Panc1 (cell line): ENCODE measurements around the gene ITPA. TPM values are rescaled to one million over a fixed set of nuclear protein-coding genes. Genes with fewer than 3 reads are reported as not detected.

ENCODE experiments used
- ATAC-seq: fragments of 200-7000 bp; cut with Tn5 transposase; 2 replicates; pipeline ENCODE4 v1.9.1; 2020; ENCODE audit warnings: mild to moderate bottlenecking, moderate library complexity
- BruUV-seq: library from RNA; stranded (reverse); fragments of 400-500 nt; replicated peaks from 2 replicates; lab custom pipeline; 2021; lab: Mats Ljungman, UMichigan
- CTCF ChIA-PET: fragments of 300-600 bp; sonication (Branson Sonifier 250); formaldehyde crosslinking; loops from one replicate; lab custom pipeline; 2022; ENCODE audit warnings: antibody characterized with exemption; lab: Charles Lee
- POLR2A ChIA-PET: fragments of 300-600 bp; sonication (Branson Sonifier 250); formaldehyde crosslinking; loops from one replicate; lab custom pipeline; 2022; ENCODE audit warnings: antibody characterized with exemption; lab: Charles Lee
- DNase-seq: peaks from one replicate; pipeline ENCODE4 v3.0.0-alpha.2; 2010; ENCODE audit warnings: low read depth, low spot score
- H3K27ac ChIP-seq: 2 replicates; pipeline ENCODE4 v1.5.1; 2011; ENCODE audit warnings: mild to moderate bottlenecking, low read length, inconsistent platforms
- H3K27me3 ChIP-seq: fragments of 200-500 bp; sonication (Bioruptor generic); 2 replicates; pipeline ENCODE4 v1.6.0; 2014; ENCODE audit warnings: low read length, inconsistent platforms; ENCODE audit not compliant: control insufficient read depth, insufficient read depth
- H3K36me3 ChIP-seq: fragments of 200-500 bp; sonication (Bioruptor generic); 2 replicates; pipeline ENCODE4 v1.5.1; 2014; ENCODE audit warnings: inconsistent platforms, mild to moderate bottlenecking, low read length, moderate library complexity; ENCODE audit not compliant: control insufficient read depth, insufficient read depth
- H3K4me1 ChIP-seq: 2 replicates; pipeline ENCODE4 v1.5.1; 2011; ENCODE audit warnings: inconsistent platforms, mild to moderate bottlenecking, low read length, moderate library complexity; ENCODE audit not compliant: control insufficient read depth, insufficient read depth
- H3K4me3 ChIP-seq, 2 experiments: 2 replicates each; pipeline ENCODE4 v1.5.1; 2011 to 2012; ENCODE audit warnings: low read depth in 2 of 2, low read length in 2 of 2, mild to moderate bottlenecking in 2 of 2, inconsistent platforms in 1 of 2, moderate library complexity in 1 of 2
- H3K9me3 ChIP-seq: fragments of 200-500 bp; sonication (Bioruptor generic); 2 replicates; pipeline ENCODE4 v1.5.1; 2014; ENCODE audit warnings: low read depth, mild to moderate bottlenecking, inconsistent platforms, low read length, moderate library complexity; ENCODE audit not compliant: control insufficient read depth, insufficient read depth
- POLR2AphosphoS5 ChIP-seq: IDR thresholded peaks from 2 replicates; pipeline ENCODE4 v1.6.1; 2012; ENCODE audit warnings: mild to moderate bottlenecking, low read depth, low read length, moderate library complexity
- SIN3A ChIP-seq: IDR thresholded peaks from 2 replicates; pipeline ENCODE4 v1.6.1; 2012; ENCODE audit warnings: low read depth, mild to moderate bottlenecking, low read length, moderate library complexity, borderline replicate concordance; ENCODE audit not compliant: insufficient read depth
- TCF7L2 ChIP-seq: IDR thresholded peaks from 2 replicates; pipeline ENCODE4 v1.6.1; 2011; ENCODE audit warnings: mild to moderate bottlenecking, low read depth, low read length, inconsistent platforms
- in situ Hi-C: cut with HindIII; loops from 2 replicates; pipeline ENCODE4 v1.10.0; 2016; ENCODE audit warnings: low sequenced_read_pairs, low pct_unique_long_range_greater_than_20kb
- intact Hi-C: fragments of 100-400 bp; cut with micrococcal nuclease; formaldehyde crosslinking; loops from one replicate; pipeline ENCODE4 v1.10.0; 2022; ENCODE audit not compliant: unreplicated experiment
- total RNA-seq: library from RNA; stranded (reverse); gene quantifications from one replicate; pipeline ENCODE4 v1.2.1, GENCODE V29; 2021; ENCODE audit not compliant: unreplicated experiment
- TF ChIP-seq, protein P1 (sequence below): fragments of 450-650 bp; IDR thresholded peaks from 2 replicates; pipeline ENCODE4 v1.5.1; 2017; ENCODE audit warnings: mild to moderate bottlenecking
- TF ChIP-seq, protein P2 (sequence below), 2 experiments: IDR thresholded peaks; 2 replicates each; pipeline ENCODE4 v1.6.1; 2011 to 2012; ENCODE audit warnings: low read depth in 2 of 2, control low read depth in 1 of 2, low read length in 1 of 2, mild to moderate bottlenecking in 1 of 2, moderate library complexity in 1 of 2; ENCODE audit not compliant: insufficient read depth in 1 of 2

ITPA gene
- total RNA-seq, 1 experiment from 2014 or later, result 107 TPM

DNA sequence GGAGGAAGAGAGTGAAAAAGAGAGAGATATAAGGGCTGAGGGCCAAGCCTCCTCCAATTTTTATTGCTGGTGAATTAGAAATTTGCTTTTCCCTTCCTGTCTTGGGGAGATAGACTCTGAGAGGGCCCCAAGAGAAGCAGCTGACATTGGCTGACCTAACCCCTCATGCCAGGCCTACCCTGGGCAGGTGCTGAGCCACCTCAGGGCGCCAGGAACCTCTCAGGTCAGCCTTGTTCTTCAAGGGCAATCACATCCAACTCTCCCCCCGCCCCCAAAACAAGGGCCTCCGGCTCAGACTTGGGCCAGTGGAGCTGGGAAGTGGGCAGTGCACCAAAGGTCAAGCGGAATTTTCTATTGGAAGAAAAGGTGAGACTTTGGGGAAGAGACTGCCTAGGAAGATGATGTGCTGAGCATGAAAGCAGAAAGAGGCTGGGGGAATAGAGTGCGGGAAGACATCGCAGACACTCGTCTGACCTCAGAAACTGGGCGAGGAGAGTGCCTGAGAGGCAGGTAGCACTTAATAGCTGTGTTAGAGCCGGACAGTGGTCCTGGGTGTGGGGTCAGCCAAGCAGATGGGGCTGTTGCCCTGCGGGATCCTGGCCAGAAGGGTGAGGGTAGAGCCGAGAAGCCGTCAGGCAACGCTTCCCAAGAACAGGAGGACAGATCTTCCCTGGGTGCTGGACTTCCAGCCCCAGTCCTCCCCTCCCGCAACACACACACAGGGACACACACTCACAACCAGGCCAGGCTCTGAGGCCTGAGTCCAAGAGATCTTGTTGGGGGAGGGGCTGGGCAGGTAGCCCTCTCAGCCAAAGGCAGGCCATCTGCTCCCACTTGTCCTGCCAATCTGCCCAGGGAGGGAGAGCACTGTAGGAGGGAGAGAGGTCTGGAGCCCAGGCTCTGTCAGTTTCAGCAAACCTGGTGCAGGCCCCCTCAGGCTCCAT lies 45.9 kb upstream of the ITPA start:
- intact Hi-C loops, result no loop called here
- no peak for DNase-seq
- no peaks in the 10 kb centered on the region for H3K27me3 ChIP-seq
- H3K36me3 ChIP-seq, result peaks cover 7% of the 10 kb centered on the region; the same call in 1 of the 2 replicates
- no peaks in the 10 kb centered on the region for H3K9me3 ChIP-seq
- H3K4me1 ChIP-seq, result 0 out of 2 replicates have a peak, but pooled peaks cover 2% of the 10 kb centered on the region
- in situ Hi-C loops, result no loop called here
- ATAC-seq, result no peak
- H3K4me3 ChIP-seq, result no peak overlapping the region
- H3K27ac ChIP-seq, result no peak overlapping the region
- BruUV-seq, result no TSS peak
- TF ChIP-seq, protein P1, sequence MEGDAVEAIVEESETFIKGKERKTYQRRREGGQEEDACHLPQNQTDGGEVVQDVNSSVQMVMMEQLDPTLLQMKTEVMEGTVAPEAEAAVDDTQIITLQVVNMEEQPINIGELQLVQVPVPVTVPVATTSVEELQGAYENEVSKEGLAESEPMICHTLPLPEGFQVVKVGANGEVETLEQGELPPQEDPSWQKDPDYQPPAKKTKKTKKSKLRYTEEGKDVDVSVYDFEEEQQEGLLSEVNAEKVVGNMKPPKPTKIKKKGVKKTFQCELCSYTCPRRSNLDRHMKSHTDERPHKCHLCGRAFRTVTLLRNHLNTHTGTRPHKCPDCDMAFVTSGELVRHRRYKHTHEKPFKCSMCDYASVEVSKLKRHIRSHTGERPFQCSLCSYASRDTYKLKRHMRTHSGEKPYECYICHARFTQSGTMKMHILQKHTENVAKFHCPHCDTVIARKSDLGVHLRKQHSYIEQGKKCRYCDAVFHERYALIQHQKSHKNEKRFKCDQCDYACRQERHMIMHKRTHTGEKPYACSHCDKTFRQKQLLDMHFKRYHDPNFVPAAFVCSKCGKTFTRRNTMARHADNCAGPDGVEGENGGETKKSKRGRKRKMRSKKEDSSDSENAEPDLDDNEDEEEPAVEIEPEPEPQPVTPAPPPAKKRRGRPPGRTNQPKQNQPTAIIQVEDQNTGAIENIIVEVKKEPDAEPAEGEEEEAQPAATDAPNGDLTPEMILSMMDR, result no peak
- TF ChIP-seq, protein P2, sequence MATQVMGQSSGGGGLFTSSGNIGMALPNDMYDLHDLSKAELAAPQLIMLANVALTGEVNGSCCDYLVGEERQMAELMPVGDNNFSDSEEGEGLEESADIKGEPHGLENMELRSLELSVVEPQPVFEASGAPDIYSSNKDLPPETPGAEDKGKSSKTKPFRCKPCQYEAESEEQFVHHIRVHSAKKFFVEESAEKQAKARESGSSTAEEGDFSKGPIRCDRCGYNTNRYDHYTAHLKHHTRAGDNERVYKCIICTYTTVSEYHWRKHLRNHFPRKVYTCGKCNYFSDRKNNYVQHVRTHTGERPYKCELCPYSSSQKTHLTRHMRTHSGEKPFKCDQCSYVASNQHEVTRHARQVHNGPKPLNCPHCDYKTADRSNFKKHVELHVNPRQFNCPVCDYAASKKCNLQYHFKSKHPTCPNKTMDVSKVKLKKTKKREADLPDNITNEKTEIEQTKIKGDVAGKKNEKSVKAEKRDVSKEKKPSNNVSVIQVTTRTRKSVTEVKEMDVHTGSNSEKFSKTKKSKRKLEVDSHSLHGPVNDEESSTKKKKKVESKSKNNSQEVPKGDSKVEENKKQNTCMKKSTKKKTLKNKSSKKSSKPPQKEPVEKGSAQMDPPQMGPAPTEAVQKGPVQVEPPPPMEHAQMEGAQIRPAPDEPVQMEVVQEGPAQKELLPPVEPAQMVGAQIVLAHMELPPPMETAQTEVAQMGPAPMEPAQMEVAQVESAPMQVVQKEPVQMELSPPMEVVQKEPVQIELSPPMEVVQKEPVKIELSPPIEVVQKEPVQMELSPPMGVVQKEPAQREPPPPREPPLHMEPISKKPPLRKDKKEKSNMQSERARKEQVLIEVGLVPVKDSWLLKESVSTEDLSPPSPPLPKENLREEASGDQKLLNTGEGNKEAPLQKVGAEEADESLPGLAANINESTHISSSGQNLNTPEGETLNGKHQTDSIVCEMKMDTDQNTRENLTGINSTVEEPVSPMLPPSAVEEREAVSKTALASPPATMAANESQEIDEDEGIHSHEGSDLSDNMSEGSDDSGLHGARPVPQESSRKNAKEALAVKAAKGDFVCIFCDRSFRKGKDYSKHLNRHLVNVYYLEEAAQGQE (IDR thresholded peaks at IDR 0.05; ENCODE audit: insufficient read depth in 1 of 2, low read depth in 2 of 2, low read length in 1 of 2), result no peak
- TF ChIP-seq SIN3A, result no peak
- ChIA-PET CTCF (interaction anchor here (0.6 kb wide), 1 partner anchor 9 kb away, joined by 3 read pairs; no protein-coding TSS in a partner anchor), POLR2A (no interaction called here)

DNA sequence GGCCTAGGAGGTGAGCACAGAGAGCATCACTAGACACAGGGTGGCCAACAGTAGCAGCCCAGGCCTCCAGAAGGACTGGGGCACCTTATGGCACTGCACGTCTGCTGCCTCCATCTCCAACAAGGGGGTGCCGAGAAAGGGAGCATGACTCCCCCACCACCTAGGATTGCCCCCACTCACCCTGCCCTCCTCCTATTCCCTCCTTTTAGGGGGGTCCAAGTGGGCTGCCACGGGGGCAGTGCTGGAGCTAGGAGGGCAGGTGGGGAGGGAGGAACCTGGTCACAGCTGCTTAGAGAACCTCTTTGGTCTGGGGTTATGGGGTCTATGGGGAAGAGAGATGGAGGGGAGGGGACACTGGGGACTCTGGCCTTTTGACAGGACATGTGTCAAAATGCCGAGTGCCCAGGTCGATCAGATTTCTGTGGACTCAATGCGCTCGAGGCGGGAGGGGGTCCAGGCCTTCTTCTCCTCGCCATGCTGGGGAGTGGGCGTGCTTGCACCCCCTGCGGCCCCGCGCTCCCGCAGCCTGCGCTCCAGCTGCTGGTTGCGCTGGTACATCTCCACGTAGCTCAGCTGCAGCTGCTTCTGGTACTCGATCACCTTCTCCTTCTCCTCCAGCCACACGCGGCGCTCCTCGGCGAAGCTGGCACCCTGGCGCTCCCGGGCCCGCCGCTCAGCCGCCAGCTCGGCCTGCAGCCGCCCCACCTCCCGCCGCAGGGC lies 45.1 kb upstream of the ITPA start:
- ATAC-seq, result no peak

More for the DNA sequence above, 45.1 kb upstream of the ITPA start:
- Histone ChIP-seq H3K4me3 (no peak overlapping the region), H3K4me1 (0 out of 2 replicates have a peak, but pooled peaks cover 2% of the 10 kb centered on the region), H3K36me3 (peaks cover 3% of the 10 kb centered on the region; the same call in 1 of the 2 replicates), H3K27ac (no peak overlapping the region), H3K27me3 (no peaks in the 10 kb centered on the region), H3K9me3 (no peaks in the 10 kb centered on the region)
- TF ChIP-seq, protein P2 (IDR thresholded peaks at IDR 0.05; ENCODE audit: insufficient read depth in 1 of 2, low read depth in 2 of 2, low read length in 1 of 2), result no peak
- TF ChIP-seq, protein P1, result no peak
- TF ChIP-seq POLR2AphosphoS5 (no peak), TCF7L2 (no peak), SIN3A (no peak)
- ChIA-PET CTCF (no interaction called here), POLR2A (no interaction called here)
- no TSS peak for BruUV-seq
- intact Hi-C loops (no loop called here), in situ Hi-C loops (no loop called here)
- no peak for DNase-seq
